Heart left ventricle (tissue), 13 donors: ENCODE results near the gene MLPH.

Experiments
- CTCF ChIP-seq, 12 donors: fragments of 200-600 bp; sonication (generic) in 4 of 12; IDR thresholded peaks; one replicate each; pipeline versions ENCODE4 v1.5.0 to v1.8.0; 2018 to 2022; ENCODE audit warnings: antibody characterized with exemption in 12 of 12, mild to moderate bottlenecking in 5 of 12
- POLR2A ChIP-seq, 2 donors: fragments of 450-650 bp; IDR thresholded peaks; one replicate each; pipeline ENCODE4 v1.6.1; 2017; ENCODE audit warnings: antibody characterized with exemption in 2 of 2, mild to moderate bottlenecking in 2 of 2, moderate library complexity in 2 of 2
- donor health status: ischemic (EF 13 %, LVEDD 7.1; RV severe dilation, severe dysfunction).
- donor health status: DM: no; HTN: yes; CAD: no.
- donor health status: DM: no; HTN: no; CAD: no.
- donor health status: ischemic (EF 25% LVEDD 6.9; RV normal size, moderate dysfunction).
- donor health status: ischemic (EF 25% LVEDD 5.7; RV mildly dilated, moderate dysfunction).
- donor health status: ischemic (EF 35%, LVEDD 5.7; RV mildly dilated, moderate dysfunction).
- donor health status: nonischemic (EF 11% LVEDD 7.7; RV severe dilation, severe dysfunction).
- donor health status: DM: yes; HTN: yes; CAD: no.
- donor health status: PGD.
- donor health status: ischemic (EF 29% LVEDD 5.4; RV normal size, mild dysfunction).
- donor health status: nonischemic (EF 23%, LVEDD 6.1; RV moderate dilation, normal function).

GRCh38 chr2:237500681-237501424, 13.8 kb downstream of the MLPH start:
- TF ChIP-seq CTCF (IDR thresholded peaks at IDR 0.05) (no peak), POLR2A (IDR thresholded peaks at IDR 0.05) (no peak)
